ENCODE measurements around the gene ST6GALNAC6.

The ST6GALNAC6 gene

DNA sequence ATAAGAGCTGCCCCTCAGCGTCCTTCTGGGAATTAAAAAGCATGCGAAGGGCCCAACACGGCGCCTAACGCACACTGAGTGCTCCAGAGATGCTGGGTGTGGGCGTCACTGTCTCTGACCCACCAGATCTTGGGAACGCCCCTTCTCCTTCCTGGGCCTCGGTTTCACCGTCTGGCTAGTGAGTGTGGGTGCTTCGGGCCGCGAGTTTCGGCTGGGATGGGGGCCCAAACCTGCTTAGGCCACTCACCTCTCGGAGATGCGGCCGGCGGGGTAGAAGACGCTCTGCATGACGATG lies 27.4 kb upstream of the ST6GALNAC6 start:
- Mint-ChIP-seq H3K36me3 (ENCODE audit: low read depth) (no peaks in the 10 kb centered on the region), H3K27ac (no peak overlapping the region), H3K27me3 (peaks cover 22% of the 10 kb centered on the region), H3K4me1 (ENCODE audit: low read depth) (peaks cover 39% of the 10 kb centered on the region), H3K9me3 (no peaks in the 10 kb centered on the region), H3K4me3 (peak overlapping the region; percentile 75)
- DNase-seq, result no peak

DNA sequence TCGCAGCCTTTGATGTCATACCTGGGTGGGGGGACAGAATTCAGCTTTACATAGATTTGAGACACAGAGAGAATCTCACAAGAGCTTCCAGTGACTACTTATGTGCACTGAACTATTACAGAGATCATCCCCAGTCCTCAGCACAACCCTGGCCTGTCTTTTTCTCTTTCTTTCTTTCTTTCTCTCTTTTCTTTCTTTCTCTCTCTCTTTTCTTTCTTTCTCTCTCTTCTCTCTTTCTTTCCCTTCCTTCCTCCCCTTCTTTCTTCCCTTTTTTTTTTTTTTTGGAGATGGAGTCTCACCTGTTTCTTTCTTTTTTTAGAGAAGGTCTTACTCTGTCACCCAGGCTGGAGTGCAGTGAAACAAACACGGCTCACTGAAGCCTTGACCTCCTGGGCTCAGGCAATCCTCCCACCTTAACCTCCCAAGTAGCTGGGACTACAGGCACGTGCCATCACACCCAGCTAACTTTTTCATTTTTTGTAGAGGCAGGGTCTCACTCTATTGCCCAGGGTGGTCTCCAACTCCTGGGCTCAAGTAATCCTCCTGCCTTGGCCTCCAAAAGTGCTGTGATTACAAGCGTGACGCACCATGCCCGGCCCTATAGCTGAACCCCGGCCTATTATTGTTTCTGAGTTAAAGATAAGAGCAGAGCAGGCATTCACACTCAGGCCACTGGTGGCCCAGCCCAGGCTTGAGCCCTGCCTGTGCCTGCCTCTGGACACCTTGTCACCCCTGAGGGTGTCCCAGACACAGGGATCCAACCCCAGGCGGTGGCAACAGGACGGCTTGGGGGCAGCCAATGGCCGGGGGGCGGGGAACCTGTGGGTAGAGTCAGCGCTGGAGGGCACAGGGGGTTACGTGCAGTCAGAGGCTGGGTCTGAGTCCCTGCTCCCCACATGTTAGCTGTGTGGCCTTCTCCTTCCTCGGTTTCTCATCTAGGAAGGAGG lies 26.8 kb upstream of the ST6GALNAC6 start:
- peaks cover 39% of the 10 kb centered on the region for H3K4me1 Mint-ChIP-seq (ENCODE audit: low read depth)
- H3K4me3 Mint-ChIP-seq, result peak overlapping the region; percentile 75
- no peaks in the 10 kb centered on the region for H3K9me3 Mint-ChIP-seq

DNA sequence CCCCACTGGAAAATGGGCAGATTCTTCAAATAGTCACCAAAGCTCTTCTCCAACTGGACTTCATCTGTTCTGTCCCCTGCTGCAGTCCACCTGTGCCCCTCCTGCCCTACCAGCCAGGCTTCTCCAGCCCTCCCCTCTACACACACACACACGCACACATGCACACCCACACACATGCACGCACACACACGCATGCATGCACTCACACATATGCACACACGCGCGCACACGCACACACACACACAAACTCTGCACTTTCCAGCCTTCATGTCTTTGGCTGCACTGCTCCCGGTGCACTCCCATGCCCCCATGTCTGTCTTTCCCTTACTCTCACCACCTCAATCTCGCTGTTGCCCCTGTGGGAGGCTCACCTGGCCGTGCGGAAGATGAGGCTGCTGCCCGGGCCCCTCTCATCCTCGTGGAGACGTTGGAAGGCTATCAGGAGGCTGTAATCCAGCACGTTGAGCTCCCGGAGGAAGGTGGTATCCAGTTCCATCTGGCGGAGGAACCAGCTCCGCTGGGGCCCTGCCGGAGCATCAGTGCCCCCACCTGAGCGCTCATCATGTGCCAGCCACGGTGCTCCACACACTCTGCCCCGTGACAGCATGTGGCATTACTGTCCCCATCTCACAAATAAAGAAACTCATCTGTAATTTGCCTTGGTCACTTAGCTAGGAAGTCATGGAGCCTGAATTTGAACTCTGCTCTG lies 25.5 kb upstream of the ST6GALNAC6 start:
- no peak for DNase-seq
- Mint-ChIP-seq H3K27me3 (peaks cover 22% of the 10 kb centered on the region), H3K4me3 (no peak overlapping the region), H3K4me1 (ENCODE audit: low read depth) (peaks cover 37% of the 10 kb centered on the region), H3K9me3 (no peaks in the 10 kb centered on the region), H3K27ac (peak overlapping the region; percentile 50), H3K36me3 (ENCODE audit: low read depth) (no peaks in the 10 kb centered on the region)

More for the DNA sequence above, 26.8 kb upstream of the ST6GALNAC6 start:
- no peak for DNase-seq
- H3K27ac Mint-ChIP-seq, result no peak overlapping the region
- no peaks in the 10 kb centered on the region for H3K36me3 Mint-ChIP-seq (ENCODE audit: low read depth)
- H3K27me3 Mint-ChIP-seq, result peaks cover 22% of the 10 kb centered on the region

DNA sequence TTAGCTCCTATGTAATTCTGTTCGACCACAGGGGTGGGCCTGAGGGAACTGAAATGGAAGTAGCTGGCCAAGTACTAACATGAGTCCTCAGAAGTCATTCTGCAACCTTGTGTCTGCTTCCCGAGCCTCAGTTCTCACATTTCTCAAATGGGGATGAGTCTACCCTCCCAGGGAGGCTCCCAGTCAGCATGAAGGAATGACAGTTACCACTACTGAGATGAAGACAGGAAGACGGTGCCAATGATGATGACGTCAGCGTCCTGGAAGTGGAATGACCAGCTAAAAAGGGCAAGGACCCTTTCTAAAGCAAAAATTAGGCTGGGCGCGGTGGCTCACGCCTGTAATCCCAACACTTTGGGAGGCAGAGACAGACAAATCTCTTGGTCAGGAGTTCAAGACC lies 24.4 kb upstream of the ST6GALNAC6 start:
- Mint-ChIP-seq H3K36me3 (ENCODE audit: low read depth) (no peaks in the 10 kb centered on the region), H3K27me3 (peaks cover 19% of the 10 kb centered on the region), H3K4me1 (ENCODE audit: low read depth) (peaks cover 38% of the 10 kb centered on the region), H3K4me3 (no peak overlapping the region), H3K9me3 (no peaks in the 10 kb centered on the region), H3K27ac (no peak overlapping the region)
- DNase-seq, result no peak

DNA sequence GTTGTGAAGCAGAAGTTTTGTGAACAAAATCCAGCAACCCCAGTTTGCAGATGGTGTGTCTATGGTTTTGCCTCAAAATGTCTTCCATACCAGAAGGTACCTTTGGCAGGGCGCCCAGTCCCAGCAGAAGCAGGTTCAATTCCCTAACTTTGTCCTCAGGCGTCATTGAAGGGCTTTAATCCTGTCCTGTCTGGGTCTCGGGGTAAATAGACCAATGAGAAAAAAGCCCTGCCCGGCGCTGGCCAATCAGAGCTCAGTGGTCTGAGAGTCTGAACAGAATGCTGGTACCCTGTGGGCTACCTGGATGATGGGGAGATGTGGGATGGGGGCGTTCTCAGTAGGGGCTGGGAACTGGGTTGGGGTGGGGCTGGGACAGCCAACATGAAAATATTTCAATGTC lies 23.6 kb upstream of the ST6GALNAC6 start:
- H3K4me3 Mint-ChIP-seq, result no peak overlapping the region
- peaks cover 40% of the 10 kb centered on the region for H3K4me1 Mint-ChIP-seq (ENCODE audit: low read depth)
- H3K27ac Mint-ChIP-seq, result no peak overlapping the region
- no peaks in the 10 kb centered on the region for H3K36me3 Mint-ChIP-seq (ENCODE audit: low read depth)
- DNase-seq, result no peak
- H3K9me3 Mint-ChIP-seq, result no peaks in the 10 kb centered on the region
- H3K27me3 Mint-ChIP-seq, result peaks cover 15% of the 10 kb centered on the region

DNA sequence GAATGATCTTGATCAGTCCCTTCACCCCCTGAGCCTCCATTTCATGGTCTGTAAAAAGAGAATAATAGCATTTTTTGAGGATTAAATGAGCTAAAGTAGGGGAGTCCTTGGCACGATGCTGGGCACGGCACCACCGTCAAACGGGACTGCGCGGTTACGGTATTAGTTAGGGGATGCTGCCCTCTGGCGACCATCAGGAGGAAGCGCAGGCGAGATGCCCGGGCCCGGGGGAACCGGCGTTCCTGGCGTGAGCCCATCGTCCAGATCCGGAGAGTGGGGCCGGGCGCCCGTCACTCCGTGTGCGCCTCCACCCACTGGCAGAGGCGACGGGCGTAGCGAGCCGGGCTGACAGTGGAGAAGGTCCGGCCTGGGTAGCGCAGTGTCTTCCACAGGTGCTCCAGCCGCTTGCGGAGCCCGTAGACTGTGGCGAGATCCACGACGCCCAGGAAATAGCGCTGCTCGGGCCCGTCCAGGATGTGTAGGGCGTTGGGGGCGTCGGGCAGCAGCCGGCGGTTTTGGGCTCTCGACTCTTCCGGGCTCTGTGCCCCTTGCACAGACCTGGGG lies 22.2 kb upstream of the ST6GALNAC6 start:
- Mint-ChIP-seq H3K27ac (no peak overlapping the region), H3K4me1 (ENCODE audit: low read depth) (peaks cover 46% of the 10 kb centered on the region), H3K36me3 (ENCODE audit: low read depth) (no peaks in the 10 kb centered on the region), H3K27me3 (peaks cover 15% of the 10 kb centered on the region), H3K4me3 (peak overlapping the region; percentile 23), H3K9me3 (no peaks in the 10 kb centered on the region)
- DNase-seq, result peak; percentile 89

DNA sequence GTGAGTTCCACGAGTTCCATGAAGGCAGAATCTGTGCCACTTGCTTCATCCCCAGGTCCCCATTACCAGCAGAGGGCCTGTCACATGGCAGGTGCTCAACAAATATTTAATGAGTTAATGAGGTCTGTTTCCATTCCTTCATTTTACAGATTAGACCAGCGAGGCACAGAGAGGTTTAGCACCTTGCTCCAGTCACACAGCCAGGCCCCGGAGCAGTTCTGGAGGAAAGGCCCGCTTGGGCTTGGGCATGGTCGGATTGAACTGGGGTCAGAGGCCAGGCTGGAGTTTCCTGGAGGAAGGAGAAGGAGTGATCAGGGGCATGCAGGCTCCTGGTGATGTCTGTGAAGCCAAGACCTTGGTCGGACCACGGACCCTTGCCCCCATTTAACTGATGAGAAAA lies 21.4 kb upstream of the ST6GALNAC6 start:
- peaks cover 45% of the 10 kb centered on the region for H3K4me1 Mint-ChIP-seq (ENCODE audit: low read depth)
- peaks cover 6% of the 10 kb centered on the region for H3K36me3 Mint-ChIP-seq (ENCODE audit: low read depth)
- no peak for DNase-seq
- no peaks in the 10 kb centered on the region for H3K9me3 Mint-ChIP-seq
- H3K27ac Mint-ChIP-seq, result no peak overlapping the region
- H3K4me3 Mint-ChIP-seq, result no peak overlapping the region
- H3K27me3 Mint-ChIP-seq, result peaks cover 15% of the 10 kb centered on the region

DNA sequence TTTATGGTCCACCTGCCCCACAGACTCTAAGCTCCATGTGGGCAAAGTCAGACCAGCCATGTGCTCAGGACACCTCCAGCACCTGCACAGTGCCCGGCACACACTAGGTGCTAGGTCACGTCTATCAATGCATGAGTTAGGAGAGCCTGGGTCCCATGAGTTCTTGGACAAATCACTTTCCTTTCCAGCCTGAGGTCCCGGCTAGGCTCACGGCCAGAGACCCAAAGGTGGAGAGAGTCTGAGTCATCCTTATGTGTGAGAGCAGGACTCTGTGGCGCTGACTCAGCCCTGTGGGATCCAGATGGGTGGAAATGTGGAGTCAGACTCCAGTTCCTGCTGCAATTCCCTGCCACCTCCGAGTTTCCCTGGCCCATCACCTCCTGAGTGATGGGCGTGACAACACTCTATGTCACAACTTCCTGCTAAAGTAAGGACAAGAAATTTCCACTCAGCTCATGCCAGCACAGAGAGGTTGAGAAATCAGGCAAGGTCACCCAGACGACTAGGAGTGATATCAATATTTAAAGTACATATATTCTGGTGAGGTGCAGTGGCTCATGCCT lies 19.9 kb upstream of the ST6GALNAC6 start:
- Mint-ChIP-seq H3K27me3 (peaks cover 10% of the 10 kb centered on the region), H3K9me3 (no peaks in the 10 kb centered on the region), H3K27ac (peak overlapping the region; percentile 42), H3K36me3 (ENCODE audit: low read depth) (peaks cover 12% of the 10 kb centered on the region), H3K4me3 (no peak overlapping the region), H3K4me1 (ENCODE audit: low read depth) (peaks cover 57% of the 10 kb centered on the region)
- DNase-seq, result no peak

DNA sequence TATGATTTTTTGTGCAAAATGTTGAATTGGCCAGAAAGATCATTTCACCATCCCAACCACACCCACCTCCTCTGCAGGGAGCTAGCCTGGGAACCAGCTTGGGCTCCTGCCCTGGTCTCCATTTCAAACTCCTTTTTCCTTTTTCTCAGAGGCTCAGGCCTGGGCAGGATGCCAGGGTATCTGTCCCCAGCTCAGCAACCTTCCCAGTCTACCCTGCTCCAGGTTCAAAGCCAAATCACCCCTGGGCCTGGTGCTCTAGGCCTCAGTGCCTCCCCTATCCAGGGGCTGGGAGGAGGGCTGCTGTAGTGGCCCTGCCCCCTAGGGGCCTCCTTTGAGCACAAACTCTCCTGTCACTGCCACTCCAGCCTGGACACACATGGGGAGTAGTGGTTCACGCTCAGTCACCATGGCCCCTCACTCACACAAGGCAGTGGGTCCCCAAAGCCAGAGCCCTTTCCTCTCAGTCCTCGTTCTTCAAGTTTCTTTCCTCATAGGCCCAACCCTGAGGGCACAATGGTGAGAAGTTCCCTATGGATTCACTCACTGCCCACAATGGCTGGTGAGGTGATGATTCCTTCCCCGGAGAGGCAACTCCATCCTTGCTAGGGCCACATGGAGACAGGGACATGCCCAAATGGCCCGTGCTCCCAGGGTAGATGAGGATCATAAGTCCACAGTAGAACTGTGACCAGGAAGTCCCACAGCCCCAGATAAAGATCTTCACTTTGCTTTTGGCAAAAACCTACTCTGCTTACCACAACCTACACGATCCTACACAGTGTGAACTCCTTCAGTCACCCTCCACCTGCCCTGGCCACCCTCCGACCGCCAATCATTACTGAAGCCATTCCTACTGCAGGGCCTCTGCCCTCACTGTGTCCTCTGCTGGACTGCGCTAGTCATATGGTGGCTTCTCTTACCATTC lies 19.0 kb upstream of the ST6GALNAC6 start:
- peaks cover 19% of the 10 kb centered on the region for H3K36me3 Mint-ChIP-seq (ENCODE audit: low read depth)
- H3K27me3 Mint-ChIP-seq, result peaks cover 7% of the 10 kb centered on the region
- no peaks in the 10 kb centered on the region for H3K9me3 Mint-ChIP-seq
- no peak overlapping the region for H3K4me3 Mint-ChIP-seq
- H3K27ac Mint-ChIP-seq, result peak overlapping the region; percentile 42
- DNase-seq, result no peak
- H3K4me1 Mint-ChIP-seq (ENCODE audit: low read depth), result peaks cover 59% of the 10 kb centered on the region

DNA sequence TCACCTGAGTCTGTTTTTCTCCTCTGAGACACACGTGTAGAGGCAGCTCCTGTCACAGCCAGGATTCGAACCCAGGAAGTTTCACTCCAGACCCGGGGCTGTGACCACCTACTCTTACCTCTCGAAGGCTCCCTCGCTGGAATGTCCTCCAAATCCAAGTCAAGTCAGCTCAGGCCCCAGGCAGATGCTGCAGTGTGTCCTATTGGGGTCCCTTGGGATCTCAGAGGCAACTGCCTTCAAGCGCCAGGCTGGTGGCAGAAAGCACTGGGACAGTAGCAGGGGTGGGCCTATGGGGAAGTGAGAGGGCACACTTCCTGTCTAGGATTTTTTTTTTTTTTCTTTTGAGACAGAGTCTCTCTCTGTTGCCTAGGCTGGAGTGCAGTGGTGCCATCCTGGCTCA lies 18.2 kb upstream of the ST6GALNAC6 start:
- H3K27ac Mint-ChIP-seq, result no peak overlapping the region
- H3K4me3 Mint-ChIP-seq, result peak overlapping the region; percentile 79
- DNase-seq, result no peak
- H3K4me1 Mint-ChIP-seq (ENCODE audit: low read depth), result peaks cover 64% of the 10 kb centered on the region
- peaks cover 26% of the 10 kb centered on the region for H3K36me3 Mint-ChIP-seq (ENCODE audit: low read depth)
- no peaks in the 10 kb centered on the region for H3K9me3 Mint-ChIP-seq
- H3K27me3 Mint-ChIP-seq, result peaks cover 4% of the 10 kb centered on the region

DNA sequence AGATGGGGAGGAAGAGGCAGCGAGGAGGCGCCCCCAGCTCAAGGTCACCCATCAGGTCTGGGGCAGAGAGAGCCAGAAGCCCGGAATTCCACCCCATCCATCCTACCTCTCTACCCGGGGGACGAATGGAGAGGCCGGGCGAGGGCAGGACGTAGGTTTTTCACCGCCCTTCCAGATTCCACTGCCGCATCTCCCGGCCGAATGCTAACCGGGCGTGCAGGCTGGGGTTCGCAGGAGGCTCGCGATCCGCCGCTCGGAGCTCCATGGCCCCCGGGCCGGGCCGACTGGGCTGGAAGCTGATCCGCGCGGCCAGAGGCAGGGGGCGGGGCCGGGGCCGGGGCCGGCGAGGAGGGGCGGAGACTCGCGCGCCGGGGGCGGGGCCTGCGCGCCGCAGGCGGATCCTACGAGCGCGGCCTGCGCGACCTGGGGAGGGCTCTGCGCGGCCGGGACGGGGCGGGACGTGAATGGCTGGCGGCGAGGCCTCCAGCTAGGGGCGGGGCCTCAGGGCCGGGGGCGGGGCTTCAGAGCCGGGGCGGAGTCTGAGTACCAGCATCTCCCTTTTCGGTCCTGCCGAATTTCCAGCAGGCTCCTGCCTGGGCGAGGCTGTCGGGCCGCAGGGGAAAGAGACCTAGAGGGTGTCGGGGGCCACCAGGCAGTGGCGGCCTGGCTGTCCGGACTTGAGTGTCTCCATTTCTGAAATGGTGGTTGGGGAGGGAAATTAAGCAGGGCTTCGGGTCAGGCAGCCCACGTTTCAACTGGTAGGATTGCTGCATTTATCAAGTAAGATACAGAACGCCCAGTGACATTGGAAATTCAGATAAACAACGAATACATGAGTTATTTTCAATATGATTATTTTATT lies 17.5 kb upstream of the ST6GALNAC6 start, which contains the start of gene ST6GALNAC4:
TSS of gene ST6GALNAC4 (minus strand) at position 322 of the 862 bp plus-strand sequence. CDS start 622 bp downstream, outside the sequence.
- peaks cover 32% of the 10 kb centered on the region for H3K36me3 Mint-ChIP-seq (ENCODE audit: low read depth)
- peaks cover 67% of the 10 kb centered on the region for H3K4me1 Mint-ChIP-seq (ENCODE audit: low read depth)
- H3K27ac Mint-ChIP-seq, result peak within 1 kb of the TSS; percentile 91
- H3K27me3 Mint-ChIP-seq, result peaks cover under 1% of the 10 kb centered on the region
- H3K9me3 Mint-ChIP-seq, result no peaks in the 10 kb centered on the region
- H3K4me3 Mint-ChIP-seq, result peak within 1 kb of the TSS; percentile 85
- peak; percentile 98 for DNase-seq

DNA sequence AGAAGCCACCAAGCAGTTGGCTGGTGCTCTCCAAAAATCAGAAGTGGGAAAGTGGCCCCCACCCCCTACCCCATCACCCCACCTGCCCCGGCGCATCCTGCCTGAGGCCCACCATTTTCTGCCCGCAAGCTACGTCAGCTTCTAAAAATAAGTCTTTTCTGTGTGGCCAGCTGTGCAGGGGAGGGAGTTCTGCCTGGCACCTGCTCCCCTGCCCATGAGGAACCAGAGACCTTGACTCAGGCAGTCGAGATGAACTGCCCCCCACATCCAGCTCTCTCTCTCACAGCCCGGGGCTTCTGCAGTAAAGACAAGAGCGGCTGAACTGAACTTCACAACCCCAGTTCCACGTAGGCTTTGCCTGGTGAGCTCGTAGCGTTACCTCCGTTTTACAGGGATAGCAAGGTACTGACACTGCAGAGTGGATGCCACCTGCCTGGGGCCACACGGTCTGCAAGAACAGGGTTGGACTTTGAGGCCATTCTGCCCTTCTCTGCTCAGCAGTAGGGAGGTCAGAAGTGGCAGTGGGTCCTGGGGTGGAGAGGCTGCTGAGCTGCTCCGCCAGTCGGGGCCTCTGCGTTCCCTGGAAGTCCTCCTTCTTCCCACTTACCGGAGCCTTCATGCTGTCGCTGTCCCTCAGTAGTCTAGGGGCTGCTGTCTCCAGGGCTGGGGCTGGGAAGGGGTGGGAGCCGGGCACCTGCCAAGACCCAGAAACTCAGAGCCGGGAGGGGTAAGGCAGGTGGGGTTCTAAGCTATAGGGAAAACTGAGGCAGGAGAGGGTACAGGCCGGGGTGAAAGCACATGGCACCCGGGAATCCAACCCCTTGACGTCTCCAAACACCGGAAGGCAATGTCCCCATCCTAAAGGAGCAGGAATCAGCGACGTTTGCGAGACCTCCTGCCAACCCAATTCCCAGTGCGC lies 16.7 kb upstream of the ST6GALNAC6 start:
- peak; percentile 57 for DNase-seq
- Mint-ChIP-seq H3K9me3 (no peaks in the 10 kb centered on the region), H3K4me1 (ENCODE audit: low read depth) (peaks cover 69% of the 10 kb centered on the region), H3K36me3 (ENCODE audit: low read depth) (peaks cover 41% of the 10 kb centered on the region), H3K4me3 (peak overlapping the region; percentile 85), H3K27me3 (no peaks in the 10 kb centered on the region), H3K27ac (peak overlapping the region; percentile 91)

Measured in activated T-cell treated with anti-CD3 and anti-CD28 coated beads, Interleukin-2, amount 50 U/mL, for 24 hours (primary cell).